ENCODE data around the gene ZNF334. TPM values are rescaled to one million over a fixed set of nuclear protein-coding genes. Genes with fewer than 3 reads are reported as not detected.

The ZNF334 gene
- total RNA-seq, 1 donor from 2014 or later: 0.40 TPM

DNA sequence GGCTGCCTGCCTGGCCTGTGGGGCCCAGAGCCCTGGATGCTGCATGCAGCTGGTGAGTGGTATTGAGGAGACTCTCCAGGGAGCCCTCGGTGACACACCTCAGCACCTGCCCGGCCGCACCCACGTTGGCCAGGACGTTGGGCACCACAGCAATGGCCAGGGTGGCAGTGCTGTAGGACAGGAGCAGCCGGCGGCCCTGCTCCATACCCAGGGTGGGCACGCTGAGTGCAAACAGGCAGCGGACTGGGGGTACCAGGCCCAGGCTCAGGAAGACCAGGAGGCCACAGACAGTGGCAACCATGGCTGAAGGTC, 32.4 kb upstream of the ZNF334 start:
- no peak for DNase-seq (ENCODE audit: low read depth in 2 of 2)

DNA sequence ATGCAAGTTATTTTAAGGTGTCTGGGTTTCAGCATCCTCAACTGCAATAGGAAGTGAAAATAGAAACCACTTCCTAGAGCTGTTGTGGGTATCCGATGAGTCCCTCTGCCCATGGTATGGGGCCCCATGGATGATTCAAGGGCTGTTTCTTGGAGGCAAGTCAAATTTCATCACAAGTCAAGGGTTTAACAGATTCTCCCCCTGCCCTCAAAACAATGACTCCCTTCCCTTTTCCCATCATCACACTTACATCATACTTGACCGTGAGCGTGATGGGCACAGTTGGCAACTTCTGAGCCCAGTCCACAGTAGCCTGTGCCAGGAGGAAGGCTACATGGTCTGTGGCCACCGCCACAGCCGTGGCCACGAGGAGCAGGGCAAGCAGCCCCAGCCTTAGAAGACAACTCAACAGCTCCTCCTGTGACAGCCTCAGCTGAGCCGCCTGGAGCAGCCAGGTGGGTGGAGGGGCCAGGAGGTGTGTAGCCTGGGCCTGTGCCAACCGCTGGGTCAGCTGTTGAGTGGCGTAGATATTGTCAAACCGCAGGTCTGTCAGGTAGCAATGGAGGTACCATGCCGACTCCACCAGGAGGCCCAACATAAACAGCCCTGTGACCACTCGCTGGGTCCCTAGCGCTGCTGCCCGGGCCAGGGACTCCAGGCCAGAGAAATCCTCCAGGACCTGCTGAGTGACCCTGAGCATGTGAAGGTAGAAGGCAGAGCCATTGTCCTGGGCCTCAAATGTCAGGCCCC, 31.9 kb upstream of the ZNF334 start:
- no peak for DNase-seq (ENCODE audit: low read depth in 2 of 2)

DNA sequence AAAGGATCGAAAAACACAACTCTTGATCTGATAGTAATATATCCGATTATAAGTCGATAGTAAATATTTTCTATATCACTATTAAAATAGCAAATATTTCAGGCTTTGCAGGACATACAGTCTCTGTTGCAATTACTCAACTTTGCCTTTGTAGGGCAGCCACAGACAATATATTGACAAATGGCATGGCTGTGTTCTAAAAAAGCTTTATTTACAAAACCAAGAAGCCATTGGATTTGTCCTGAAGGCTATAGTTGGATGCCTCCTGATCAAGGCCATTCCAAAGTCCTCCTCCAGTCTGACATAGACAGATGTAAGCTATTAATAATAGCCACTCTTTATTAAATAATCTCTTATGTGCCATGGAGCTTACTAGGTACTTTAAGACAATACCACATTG, 31.2 kb upstream of the ZNF334 start:
- DNase-seq (ENCODE audit: low read depth in 2 of 2): peak; percentile 11 to 39

DNA sequence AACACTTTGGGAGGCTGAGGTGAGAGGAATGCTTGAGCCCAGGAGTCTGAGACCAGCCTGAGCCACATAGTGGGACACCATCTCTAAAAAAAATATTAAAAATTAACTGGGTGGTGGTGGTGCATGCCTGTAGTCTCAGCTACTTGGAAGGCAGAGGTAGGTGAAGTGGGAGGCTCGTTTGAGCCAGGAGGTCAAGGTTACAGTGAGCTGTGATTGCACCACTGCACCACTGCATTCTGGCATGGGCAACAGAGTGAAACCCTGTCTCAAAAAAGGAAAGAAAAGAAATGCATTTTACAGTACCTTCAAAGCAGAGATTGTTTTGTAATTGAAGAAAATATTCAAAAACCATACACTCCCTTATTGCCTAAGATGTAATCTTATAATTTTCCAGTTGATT, 30.6 kb upstream of the ZNF334 start:
- no peak for DNase-seq (ENCODE audit: low read depth in 2 of 2)

DNA sequence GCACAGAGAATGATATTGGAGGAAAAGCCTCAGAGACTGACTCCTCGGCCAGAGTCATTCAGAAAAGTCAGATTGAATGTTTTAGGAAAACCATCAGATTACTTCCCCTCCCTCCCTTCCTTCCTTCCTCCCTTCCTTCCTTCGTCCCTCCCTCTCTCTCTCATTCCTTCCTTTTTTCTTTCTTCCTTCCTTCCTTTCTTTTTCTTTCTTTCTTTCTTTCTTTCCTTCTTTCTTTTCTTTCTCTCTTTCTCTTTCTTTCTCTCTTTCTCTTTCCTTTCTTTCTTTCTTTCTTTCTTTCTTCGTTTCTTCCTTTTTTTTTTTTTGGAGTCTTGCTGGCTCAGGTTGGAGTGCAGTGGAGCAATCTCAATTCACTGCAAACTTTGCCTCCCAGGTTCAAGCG, 29.7 kb upstream of the ZNF334 start:
- DNase-seq (ENCODE audit: low read depth in 2 of 2): no peak

DNA sequence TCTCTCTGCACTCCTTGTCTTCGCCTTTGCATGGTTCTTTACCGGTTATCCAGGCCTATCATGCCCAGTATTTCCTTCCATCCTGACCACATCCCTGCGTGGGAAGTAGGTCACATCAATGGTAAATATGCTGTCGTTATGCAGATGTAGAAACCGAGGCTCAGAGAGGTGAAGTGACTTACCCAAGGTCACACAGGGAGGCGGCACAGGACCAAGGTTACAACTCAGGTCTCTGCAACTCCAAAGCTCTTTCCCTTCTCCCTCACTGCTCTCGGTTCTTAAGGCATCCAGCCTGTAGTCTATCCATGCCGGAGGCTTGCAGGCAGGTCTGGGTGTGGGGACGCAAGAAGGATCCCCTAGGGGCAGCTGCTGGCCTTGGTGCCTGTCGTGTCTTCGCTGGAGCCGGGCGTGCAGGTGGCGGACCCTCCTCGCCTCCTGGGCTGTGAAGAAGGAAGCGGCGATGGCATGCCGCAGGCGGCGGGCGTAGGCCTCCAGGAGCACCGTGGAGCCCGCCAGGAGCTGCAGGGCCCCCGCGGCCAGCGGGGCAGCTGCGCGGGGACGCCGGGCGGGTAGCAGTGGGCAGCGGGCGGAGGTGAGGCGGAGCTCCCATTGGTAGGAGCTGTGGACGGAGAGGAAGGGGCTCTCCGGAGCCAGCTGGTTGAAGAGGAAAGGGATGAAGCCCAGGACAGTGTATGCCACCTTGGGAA, 28.0 kb upstream of the ZNF334 start:
- no peak for DNase-seq (ENCODE audit: low read depth in 2 of 2)

DNA sequence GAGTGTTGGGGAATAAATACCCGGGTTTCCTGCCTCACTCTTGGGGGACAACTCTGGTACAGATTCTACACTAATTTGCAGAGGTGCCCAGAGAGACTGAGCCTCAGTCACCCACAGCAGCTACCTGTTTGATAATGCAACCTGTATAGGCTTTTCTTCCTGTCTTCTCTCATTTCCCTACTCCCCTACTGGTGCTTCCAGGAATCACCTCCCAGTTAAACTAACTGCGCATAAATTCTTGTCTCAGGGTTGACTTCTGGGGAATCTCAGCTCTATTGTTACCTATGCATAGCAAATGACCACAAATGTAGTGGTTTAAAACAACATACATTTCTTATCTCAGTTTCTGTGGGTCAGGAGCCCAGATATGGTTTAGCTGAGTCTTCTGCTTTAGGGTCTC, 25.8 kb upstream of the ZNF334 start:
- no peak for DNase-seq (ENCODE audit: low read depth in 2 of 2)

DNA sequence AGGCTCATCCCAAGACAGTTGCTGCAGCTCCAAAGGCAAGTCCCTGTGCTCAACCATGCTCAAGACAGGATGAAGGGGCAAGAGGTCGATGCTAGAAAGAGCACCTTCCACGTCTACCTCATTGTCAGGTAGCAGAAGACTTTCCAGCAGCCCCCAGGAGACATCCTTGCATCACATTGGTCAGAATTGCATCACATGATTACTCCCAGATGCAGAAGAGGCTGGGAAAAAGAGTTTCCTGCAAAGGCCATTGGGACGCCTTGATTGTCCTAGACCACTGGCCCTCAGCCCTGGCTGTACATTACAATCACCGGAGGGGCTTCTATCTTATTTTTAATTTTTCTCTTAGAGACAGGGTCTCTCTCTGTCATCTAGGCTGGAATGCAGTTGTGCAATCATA, 17.3 kb upstream of the ZNF334 start:
- DNase-seq (ENCODE audit: low read depth in 2 of 2): no peak

DNA sequence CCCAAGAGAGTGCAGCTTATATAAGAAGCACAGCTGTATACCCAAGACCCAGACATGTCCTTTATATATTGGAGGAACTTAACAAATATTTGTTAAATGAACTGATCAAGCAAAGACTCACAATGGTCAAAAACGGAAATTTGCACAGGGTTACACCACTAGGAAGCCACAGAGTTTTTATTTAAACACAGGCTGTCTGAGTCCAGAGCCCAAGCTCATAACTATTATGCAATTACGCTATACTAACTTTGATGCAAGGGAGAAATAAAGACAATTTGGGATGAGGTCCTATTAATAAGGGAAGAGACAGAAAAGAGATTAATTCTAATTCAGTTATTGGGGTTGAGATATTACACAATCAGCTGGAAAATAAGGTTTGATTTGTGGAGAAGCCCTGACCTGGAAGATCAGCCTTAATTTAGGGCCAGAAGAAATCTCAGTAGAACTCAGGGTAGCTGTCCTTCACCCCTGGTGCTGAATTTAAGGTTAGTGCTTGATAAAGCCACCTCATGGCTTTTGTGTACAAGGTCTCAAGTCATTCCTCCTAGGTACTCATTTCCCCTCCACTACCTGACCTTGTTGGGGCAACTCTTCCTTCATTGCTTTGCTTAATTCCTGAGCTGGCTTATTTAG, 10.5 kb upstream of the ZNF334 start:
- DNase-seq (ENCODE audit: low read depth in 2 of 2): peak; percentile 9 to 13

DNA sequence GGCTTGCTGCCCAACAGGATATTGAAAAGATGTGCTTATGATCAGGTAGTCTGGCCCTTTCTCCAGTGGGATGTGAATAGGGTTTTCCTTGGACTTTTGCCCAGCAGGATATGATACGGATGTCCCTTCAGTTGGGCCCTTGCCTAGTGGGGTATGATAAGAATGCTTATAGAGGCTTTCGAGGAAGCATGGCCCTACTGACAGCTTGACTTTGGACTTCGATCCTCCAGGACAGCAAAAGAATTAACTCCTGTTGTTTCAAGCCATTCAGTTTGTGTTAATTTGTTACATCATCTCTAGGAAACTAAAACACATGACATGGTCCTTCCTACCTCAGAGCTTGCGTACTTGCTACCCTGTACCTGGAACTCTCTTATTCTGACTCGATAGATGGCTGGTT, 9.7 kb upstream of the ZNF334 start:
- DNase-seq (ENCODE audit: low read depth in 2 of 2): no peak

DNA sequence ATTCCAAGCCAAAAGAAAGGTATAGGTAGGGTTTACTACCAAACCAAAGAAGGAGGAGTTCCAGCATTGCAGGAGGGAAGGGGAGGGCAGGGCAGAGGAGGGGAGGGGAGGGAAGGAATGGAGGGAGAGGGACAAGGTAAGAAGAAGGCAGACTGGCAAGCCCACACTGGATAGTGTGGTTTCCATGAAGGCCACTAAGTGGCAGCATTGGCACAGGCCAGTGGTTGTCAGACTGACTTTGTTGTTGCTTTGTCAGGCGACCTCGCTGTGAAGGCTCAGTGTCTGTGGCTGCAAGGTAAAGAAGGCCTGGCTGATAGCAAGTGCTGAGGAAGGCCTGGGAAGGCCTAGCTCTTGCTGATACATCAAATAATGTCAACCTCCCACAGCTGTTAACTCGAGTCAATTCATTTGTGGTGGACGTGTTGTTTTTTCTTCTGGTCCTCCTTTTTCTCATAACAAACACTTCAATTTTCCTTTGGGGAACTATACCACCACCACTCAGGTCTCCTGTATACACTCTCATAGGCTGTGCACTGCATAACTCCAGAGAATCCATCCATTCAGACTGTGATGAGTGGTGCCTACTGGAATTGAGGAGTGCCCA, 7.7 kb upstream of the ZNF334 start:
- DNase-seq (ENCODE audit: low read depth in 2 of 2): peak; percentile 73 to 79

DNA sequence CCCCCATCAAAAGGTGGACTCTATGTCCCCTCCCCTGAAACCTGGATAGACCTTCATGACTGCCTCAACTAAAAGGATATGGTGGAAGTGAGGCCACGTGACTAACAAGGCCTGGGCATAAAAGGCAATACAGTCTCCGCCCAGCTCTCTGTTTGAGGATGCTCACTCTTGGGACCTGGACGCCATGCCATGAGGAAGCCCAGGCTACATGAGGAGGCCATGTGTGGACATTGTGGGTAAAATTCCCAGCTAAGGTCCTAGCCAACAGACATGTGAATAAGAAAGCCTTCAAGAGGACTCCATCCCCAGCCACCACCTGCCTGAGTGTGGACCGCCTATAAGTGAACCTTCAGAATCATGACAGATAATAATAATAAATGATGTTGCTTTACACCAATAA, 7.2 kb upstream of the ZNF334 start:
- no peak for DNase-seq (ENCODE audit: low read depth in 2 of 2)

DNA sequence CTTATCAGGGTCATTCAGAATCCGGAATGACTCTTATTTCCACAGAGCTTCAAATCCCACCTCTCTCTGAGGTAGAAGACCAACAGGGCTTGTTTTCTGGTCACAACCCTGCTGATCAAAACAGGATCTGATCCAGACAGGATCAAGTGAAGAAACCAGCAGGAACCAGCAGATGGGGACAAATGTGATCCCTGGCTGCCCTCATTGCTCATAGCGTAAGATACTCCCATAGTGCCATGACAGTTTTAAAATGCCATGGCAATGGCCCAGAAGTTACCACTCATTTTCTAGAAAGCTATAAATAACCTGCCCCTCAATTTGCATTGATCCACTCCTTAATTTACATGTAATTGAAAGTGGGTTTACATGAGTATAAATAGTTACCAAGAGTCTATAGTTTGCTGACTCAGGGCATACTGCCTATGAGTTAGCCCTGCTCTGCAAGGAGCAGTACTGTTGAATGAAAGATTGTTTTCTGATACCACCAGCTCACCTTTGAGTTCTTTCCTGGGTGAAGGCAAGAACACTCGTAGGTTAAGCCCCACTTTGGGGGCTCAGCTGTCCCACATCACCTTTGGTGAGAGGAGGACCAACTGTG, 6.2 kb upstream of the ZNF334 start:
- DNase-seq (ENCODE audit: low read depth in 2 of 2): no peak

DNA sequence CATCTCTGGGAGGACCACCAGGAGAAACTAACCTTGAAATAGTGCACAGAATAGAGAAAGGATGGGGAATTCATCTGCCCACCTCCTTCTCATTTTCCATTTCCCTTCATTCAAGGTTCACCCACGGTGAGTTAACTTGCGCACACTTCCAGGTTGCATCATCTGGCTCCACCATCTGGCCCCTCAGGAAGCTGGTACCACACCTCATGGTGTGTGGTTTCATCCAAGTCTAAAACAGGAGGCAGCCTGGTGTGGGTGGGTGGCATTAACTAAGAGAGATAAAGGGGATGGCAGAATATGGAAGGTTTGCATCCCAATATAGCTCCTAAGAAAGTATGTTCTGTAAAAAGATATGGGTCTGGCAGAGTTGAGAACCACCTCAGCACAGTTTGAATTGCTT, 3.8 kb downstream of the ZNF334 start:
- DNase-seq (ENCODE audit: low read depth in 2 of 2): no peak

DNA sequence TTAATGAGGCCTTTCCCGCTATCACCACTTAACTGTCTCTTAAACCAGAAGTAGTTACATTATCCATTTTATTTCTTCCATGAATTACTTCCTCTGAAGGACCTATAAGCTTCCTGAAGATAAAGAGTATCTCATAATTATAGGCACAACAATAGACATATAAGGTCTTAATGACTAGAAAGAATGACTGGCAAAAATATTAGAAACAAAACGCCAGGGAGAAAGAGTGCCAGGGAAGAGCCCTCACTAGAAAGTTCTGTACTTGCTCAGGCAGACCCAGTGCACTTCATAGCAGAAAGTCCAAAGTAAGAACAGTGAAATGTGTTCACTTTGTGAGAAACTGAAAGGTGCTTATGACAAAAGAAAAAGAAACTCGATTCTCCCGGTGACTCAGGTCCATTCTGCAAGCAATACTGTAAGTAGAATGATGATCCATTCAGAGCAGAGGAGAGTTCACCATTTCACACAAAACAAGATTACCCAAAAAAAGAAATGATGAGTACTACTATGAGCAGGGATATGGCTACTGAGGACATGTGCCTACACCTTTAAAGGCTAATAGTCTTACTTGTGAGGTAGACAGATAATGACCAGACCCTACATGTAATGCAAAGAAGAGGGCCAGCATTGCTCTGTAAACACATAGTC, 5.5 kb downstream of the ZNF334 start:
- no peak for DNase-seq (ENCODE audit: low read depth in 2 of 2)

DNA sequence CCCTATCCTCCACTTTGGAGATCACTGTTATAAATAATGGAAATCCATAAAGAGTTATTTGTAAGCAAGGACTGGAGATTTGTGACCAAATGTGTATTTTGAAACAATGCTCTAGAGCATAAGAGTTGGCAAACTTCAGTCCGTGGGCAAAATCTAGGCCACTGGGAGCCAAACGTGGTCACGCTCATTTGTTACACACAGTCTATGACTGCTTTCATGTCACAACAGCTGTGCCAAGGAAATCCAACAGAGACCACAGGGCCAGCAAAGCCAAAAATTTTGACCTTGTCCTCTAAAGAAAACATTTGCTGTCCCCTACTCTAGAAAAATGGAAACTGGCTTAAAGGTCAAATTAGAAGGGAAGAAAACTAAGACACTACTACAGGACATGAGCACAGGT, 7.9 kb downstream of the ZNF334 start:
- DNase-seq (ENCODE audit: low read depth in 2 of 2): no peak

DNA sequence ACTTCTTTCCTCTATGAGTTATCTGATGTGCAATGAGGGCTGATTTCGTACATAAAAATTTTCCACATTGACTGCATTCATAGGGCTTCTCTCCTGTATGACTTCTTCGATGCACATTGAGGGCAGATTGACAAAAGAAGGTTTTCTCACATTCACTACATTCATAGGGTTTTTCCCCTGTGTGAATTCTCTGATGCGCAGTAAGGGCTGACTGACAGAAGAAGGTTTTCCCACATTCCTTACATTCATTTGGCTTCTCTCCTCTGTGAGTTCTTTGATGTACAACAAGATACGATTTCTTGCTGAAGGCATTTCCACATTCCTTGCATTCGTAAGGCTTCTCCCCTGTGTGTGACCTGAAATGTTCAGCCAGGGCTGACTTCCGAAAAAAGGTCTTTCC, 11.4 kb downstream of the ZNF334 start:
- DNase-seq (ENCODE audit: low read depth in 2 of 2): no peak

DNA sequence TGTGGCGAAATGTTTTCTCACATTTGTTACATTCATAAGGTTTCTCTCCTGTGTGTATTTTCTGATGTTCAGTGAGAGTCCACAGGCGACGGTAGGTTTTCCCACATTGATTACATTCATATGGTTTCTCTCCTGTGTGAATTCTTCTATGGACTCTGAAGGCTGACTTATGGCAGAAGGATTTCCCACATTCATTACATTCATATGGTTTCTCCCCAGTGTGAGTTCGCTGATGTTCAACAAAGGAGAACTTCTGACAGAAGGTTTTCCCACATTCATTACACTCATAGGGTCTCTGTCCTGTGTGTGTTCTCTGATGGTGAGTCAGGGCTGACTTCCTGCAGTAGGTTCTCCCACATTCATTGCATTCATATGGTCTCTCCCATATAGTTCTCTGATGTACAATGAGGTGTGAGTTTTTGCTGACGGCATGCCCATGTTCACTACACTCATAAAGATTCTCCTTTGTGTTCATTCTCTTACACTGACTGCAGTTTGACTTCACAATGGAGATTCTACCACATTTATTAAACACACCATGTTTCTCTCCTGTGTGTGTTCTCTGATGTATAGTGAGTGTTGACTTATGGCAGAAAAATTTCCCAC, 11.9 kb downstream of the ZNF334 start:
- no peak for DNase-seq (ENCODE audit: low read depth in 2 of 2)

DNA sequence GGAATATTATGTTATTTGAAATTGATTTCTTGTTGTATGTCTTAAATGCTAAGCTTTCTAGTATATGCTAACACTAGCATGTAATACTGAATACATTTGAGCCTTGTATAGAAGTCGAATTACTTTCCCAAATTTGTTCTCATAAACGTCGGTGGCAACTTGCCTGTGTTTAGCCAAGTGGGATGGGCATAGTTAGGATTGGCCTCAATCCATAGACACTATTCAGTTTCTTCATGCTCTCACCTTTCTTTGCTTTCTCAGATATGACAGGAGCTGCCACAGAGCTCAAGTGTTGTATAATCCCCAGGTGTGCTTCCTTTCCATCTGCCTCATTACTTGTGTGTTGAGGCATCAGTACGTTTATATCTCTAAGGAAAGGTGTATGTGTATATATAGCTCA, 19.3 kb downstream of the ZNF334 start:
- no peak for DNase-seq (ENCODE audit: low read depth in 2 of 2)

DNA sequence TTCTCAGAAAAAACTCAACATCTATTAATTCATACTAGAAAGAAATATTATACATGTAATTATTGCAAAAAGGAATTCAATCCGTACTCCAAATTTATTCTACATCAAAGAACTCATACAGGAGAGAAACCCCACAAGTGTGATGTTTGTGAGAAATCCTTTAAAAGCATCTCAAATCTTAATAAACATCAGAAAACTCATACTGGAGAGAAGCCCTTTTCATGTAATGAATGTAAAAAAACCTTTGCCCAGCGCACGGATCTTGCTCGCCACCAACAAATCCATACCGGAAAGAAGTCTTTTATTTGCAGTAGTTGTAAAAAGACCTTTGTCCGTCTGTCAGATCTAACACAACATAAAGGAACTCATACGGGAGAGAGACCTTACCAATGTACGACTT, 22.0 kb downstream of the ZNF334 start:
- no peak for DNase-seq (ENCODE audit: low read depth in 2 of 2)

DNA sequence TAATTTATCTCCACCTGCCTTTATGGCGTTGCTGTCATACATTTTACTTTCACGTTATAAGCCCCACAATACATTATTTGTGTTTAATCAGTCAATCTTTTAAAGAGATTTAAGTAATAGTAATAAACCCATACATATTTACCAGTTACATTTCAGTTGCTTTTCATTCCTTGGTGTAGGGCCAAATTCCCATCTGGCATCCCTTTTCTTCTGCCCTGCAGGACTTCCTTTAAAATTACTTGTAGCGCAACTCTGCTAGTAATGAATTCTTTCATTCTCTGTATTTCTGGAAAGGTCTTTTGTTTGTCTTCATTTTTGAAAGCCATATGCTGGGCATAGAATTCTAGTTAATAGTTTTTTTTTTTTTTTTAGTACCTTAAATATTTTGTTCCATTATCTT, 24.9 kb downstream of the ZNF334 start:
- DNase-seq (ENCODE audit: low read depth in 2 of 2): no peak
